ENCODE data around the gene SLC22A6.

SLC22A6 gene

GRCh38 chr11:62933285-62933684 lies 51.5 kb downstream of the SLC22A6 start:
- H3K4me3 ChIP-seq (ENCODE audit: low read depth, low read length), result no peak overlapping the region
- no peak for DNase-seq (ENCODE audit: low read depth)
- TF ChIP-seq, protein P1, sequence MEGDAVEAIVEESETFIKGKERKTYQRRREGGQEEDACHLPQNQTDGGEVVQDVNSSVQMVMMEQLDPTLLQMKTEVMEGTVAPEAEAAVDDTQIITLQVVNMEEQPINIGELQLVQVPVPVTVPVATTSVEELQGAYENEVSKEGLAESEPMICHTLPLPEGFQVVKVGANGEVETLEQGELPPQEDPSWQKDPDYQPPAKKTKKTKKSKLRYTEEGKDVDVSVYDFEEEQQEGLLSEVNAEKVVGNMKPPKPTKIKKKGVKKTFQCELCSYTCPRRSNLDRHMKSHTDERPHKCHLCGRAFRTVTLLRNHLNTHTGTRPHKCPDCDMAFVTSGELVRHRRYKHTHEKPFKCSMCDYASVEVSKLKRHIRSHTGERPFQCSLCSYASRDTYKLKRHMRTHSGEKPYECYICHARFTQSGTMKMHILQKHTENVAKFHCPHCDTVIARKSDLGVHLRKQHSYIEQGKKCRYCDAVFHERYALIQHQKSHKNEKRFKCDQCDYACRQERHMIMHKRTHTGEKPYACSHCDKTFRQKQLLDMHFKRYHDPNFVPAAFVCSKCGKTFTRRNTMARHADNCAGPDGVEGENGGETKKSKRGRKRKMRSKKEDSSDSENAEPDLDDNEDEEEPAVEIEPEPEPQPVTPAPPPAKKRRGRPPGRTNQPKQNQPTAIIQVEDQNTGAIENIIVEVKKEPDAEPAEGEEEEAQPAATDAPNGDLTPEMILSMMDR (conservative IDR thresholded peaks at IDR 0.05; ENCODE audit: low read depth, low read length), result no peak

GRCh38 chr11:62931499-62932278 lies 53.1 kb downstream of the SLC22A6 start:
- no peak overlapping the region for H3K4me3 ChIP-seq (ENCODE audit: low read depth, low read length)
- TF ChIP-seq, protein P1 (conservative IDR thresholded peaks at IDR 0.05; ENCODE audit: low read depth, low read length), result no peak
- no peak for DNase-seq (ENCODE audit: low read depth)

GRCh38 chr11:62930666-62931065 lies 54.1 kb downstream of the SLC22A6 start:
- DNase-seq (ENCODE audit: low read depth), result no peak
- no peak overlapping the region for H3K4me3 ChIP-seq (ENCODE audit: low read depth, low read length)
- TF ChIP-seq, protein P1 (conservative IDR thresholded peaks at IDR 0.05; ENCODE audit: low read depth, low read length), result no peak

- no peak for DNase-seq (ENCODE audit: low read depth)
- TF ChIP-seq, protein P1 (conservative IDR thresholded peaks at IDR 0.05; ENCODE audit: low read depth, low read length), result no peak
- H3K4me3 ChIP-seq (ENCODE audit: low read depth, low read length), result no peak overlapping the region
Measured at GRCh38 chr11:62930157-62930556, 54.6 kb downstream of the SLC22A6 start.

- DNase-seq (ENCODE audit: low read depth), result no peak
- TF ChIP-seq, protein P1 (conservative IDR thresholded peaks at IDR 0.05; ENCODE audit: low read depth, low read length), result no peak
- H3K4me3 ChIP-seq (ENCODE audit: low read depth, low read length), result no peak overlapping the region
Measured at GRCh38 chr11:62928011-62928410, 56.8 kb downstream of the SLC22A6 start.

GRCh38 chr11:62926680-62927455 lies 57.9 kb downstream of the SLC22A6 start:
- TF ChIP-seq, protein P1 (conservative IDR thresholded peaks at IDR 0.05; ENCODE audit: low read depth, low read length), result no peak
- no peak for DNase-seq (ENCODE audit: low read depth)
- H3K4me3 ChIP-seq (ENCODE audit: low read depth, low read length), result no peak overlapping the region
